Psoas muscle (tissue), 8 donors: ENCODE results near the gene APOBEC3H. TPM values are rescaled to one million over a fixed set of nuclear protein-coding genes. Genes with fewer than 3 reads are reported as not detected.

ENCODE experiments used
- ATAC-seq, 4 donors: fragments of 200-7000 bp; cut with Tn5 transposase; one replicate each; pipeline ENCODE4 v1.9.1; 2020; ENCODE audit warnings: moderate library complexity in 3 of 4, mild to moderate bottlenecking in 2 of 4
- DNase-seq, 2 donors: peaks; one replicate each; pipeline ENCODE4 v3.0.0-alpha.2; 2020
- H3K27ac ChIP-seq: fragments of 200-600 bp; one replicate; pipeline ENCODE4 v1.8.0; 2022
- H3K27me3 ChIP-seq, 3 donors: fragments of 200-600 bp in 1 of 3; one replicate each; pipeline versions ENCODE4 v1.6.1 to v1.8.0; 2013 to 2022; ENCODE audit warnings: low read length in 2 of 3, mild to moderate bottlenecking in 2 of 3, moderate library complexity in 1 of 3; ENCODE audit not compliant: insufficient read depth in 3 of 3
- H3K36me3 ChIP-seq, 2 donors: fragments of 200-600 bp in 1 of 2; one replicate each; pipeline versions ENCODE4 v1.6.1 to v1.8.0; 2013 to 2022; ENCODE audit warnings: low read depth in 1 of 2, mild to moderate bottlenecking in 1 of 2, moderate library complexity in 1 of 2; ENCODE audit not compliant: insufficient read depth in 1 of 2
- H3K4me1 ChIP-seq: fragments of 200-600 bp; one replicate; pipeline ENCODE4 v1.8.0; 2022
- H3K4me3 ChIP-seq: fragments of 200-600 bp; one replicate; pipeline ENCODE4 v1.8.0; 2022; ENCODE audit warnings: mild to moderate bottlenecking
- H3K9me3 ChIP-seq: fragments of 200-600 bp; one replicate; pipeline ENCODE4 v1.8.0; 2022
- WGBS, 3 donors: extraction: QIAGEN DNeasy Blood & Tissue Kit; methylation state at CpG; one replicate each; pipeline versions ENCODE4 v1.1.6 to v1.1.7; 2013; 5-methylcytosine and 5-hydroxymethylcytosine counted together
- intact Hi-C, 2 donors: fragments of 100-400 bp; cut with DNase I; formaldehyde crosslinking; loops; one replicate each; pipeline versions ENCODE4 v1.11.0 to v1.14.2; 2022
- polyA plus RNA-seq, 3 donors: library from polyadenylated mRNA; stranded (reverse); fragments of 200-250 nt; gene quantifications; one replicate each; pipeline ENCODE4 v1.2.3, GENCODE V29; 2013
- total RNA-seq, 4 donors: library from RNA; stranded (reverse); fragmentation: NEBNext Ultra II Directional in 2 of 4; extraction: Animal tissue kit (Norgen Biotek cat#: 25700) in 2 of 4; gene quantifications; one replicate each; pipeline versions ENCODE4 v1.2.1 to v1.2.4, GENCODE V29; 2021 to 2023
- TF ChIP-seq, protein P1 (sequence below): fragments of 200-600 bp; IDR thresholded peaks from one replicate; pipeline ENCODE4 v1.8.0; 2022; ENCODE audit warnings: antibody characterized with exemption
- donor health status: healthy with polysubstance abuse.
- donor health status: DM: no; HTN: no; CAD: no; lungs with moderate emphysema.
- donor health status: Bipolar disorder and iron deficiency.
- donor health status: healthy.
- donor health status: DM: yes; HTN: yes; CAD: no.
- donor health status: DM: no; HTN: no; CAD: no.
- donor health status: DM: no; HTN: no; CAD: no.
- donor health status: DM: yes; HTN: yes; CAD: no.

APOBEC3H gene
- total and polyA plus RNA-seq, 7 donors, result 0.12 TPM; not detected in 6

DNA sequence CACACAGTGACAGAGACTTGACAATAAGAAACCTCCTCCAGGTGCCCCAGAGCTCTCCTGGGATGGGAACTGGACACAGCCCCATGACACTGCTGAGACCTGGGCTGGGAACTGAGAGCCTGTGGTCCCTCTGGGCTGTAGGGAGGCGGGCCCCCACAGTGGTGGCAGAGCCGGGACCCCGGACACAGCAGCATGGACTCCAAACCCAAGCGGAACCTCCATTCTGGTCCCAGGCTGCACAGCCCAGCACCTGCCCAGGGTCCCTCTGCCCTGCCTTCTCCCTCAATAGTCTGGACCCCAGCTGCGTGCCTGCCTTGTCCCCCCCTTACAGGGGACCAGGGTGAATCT, 8.4 kb upstream of the APOBEC3H start:
- intact Hi-C loops, result loop anchor here in 1 of 2 donors (10.0 kb wide), 1 partner anchor 134 kb away; the partner anchor contains the start of gene APOBEC3A
- no peak for ATAC-seq
- Histone ChIP-seq H3K4me3 (no peak overlapping the region), H3K9me3 (no peaks in the 10 kb centered on the region), H3K4me1 (no peaks in the 10 kb centered on the region), H3K27ac (no peak overlapping the region), H3K27me3 (peaks cover 0 to 15% (median 0%) of the 10 kb centered on the region in 3 donors), H3K36me3 (no peaks in the 10 kb centered on the region)
- peak in 1 of 2 donors; percentile 30 for DNase-seq
- WGBS, 3 donors, result 63 to 74% (median 63%) methylated on average over 5 of the region's 5 CpGs
- TF ChIP-seq, protein P1, sequence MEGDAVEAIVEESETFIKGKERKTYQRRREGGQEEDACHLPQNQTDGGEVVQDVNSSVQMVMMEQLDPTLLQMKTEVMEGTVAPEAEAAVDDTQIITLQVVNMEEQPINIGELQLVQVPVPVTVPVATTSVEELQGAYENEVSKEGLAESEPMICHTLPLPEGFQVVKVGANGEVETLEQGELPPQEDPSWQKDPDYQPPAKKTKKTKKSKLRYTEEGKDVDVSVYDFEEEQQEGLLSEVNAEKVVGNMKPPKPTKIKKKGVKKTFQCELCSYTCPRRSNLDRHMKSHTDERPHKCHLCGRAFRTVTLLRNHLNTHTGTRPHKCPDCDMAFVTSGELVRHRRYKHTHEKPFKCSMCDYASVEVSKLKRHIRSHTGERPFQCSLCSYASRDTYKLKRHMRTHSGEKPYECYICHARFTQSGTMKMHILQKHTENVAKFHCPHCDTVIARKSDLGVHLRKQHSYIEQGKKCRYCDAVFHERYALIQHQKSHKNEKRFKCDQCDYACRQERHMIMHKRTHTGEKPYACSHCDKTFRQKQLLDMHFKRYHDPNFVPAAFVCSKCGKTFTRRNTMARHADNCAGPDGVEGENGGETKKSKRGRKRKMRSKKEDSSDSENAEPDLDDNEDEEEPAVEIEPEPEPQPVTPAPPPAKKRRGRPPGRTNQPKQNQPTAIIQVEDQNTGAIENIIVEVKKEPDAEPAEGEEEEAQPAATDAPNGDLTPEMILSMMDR, result no peak

DNA sequence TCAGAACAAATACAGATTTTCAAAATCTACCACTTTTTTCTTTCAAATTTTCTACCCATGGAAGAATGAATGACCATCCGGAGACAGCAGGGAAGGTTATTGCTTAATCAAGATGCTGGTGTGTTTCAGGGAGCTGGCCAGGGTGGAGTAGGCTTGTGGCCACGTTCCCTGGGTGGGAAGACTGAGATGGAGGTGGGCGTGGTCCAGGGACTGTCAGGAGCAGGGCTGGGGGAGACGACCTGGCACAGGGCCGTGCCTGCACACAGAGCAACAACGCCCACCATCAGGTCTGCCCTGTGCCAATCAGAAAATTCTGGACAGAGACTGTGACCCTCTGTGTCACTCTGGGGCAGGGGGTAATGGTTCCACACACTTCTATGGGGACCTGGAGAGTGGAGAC, 7.1 kb upstream of the APOBEC3H start:
- WGBS, 3 donors, result 59 to 60% (median 59%) methylated on average over 6 of the region's 6 CpGs

GRCh38 chr22:39090426-39091064, 6.5 kb upstream of the APOBEC3H start:
- ATAC-seq, result peak in 2 of 4 donors; percentile 21 to 35
- 68 to 76% (median 75%) methylated on average over 15 of the region's 15 CpGs for WGBS, 3 donors
- no peaks in the 10 kb centered on the region for H3K9me3 ChIP-seq
- H3K4me1 ChIP-seq, result no peaks in the 10 kb centered on the region
- peaks cover 0 to 15% (median 2%) of the 10 kb centered on the region in 3 donors for H3K27me3 ChIP-seq
- no peak overlapping the region for H3K4me3 ChIP-seq
- H3K27ac ChIP-seq, result no peak overlapping the region
- TF ChIP-seq, protein P1, result no peak
- no peaks in the 10 kb centered on the region for H3K36me3 ChIP-seq
- peak; percentile 29 to 56 for DNase-seq
- intact Hi-C loops, result no loop called here

More for the DNA sequence above, 7.1 kb upstream of the APOBEC3H start:
- H3K27ac ChIP-seq, result no peak overlapping the region
- intact Hi-C loops, result loop anchor here in 1 of 2 donors (10.0 kb wide), 1 partner anchor 135 kb away; the partner anchor contains the start of gene APOBEC3A
- peak in 1 of 4 donors; percentile 15 for ATAC-seq
- H3K27me3 ChIP-seq, result peaks cover 0 to 15% (median 0%) of the 10 kb centered on the region in 3 donors
- DNase-seq, result peak in 1 of 2 donors; percentile 23
- H3K36me3 ChIP-seq, result no peaks in the 10 kb centered on the region
- H3K9me3 ChIP-seq, result no peaks in the 10 kb centered on the region
- no peaks in the 10 kb centered on the region for H3K4me1 ChIP-seq
- no peak overlapping the region for H3K4me3 ChIP-seq
- TF ChIP-seq, protein P1, result no peak

DNA sequence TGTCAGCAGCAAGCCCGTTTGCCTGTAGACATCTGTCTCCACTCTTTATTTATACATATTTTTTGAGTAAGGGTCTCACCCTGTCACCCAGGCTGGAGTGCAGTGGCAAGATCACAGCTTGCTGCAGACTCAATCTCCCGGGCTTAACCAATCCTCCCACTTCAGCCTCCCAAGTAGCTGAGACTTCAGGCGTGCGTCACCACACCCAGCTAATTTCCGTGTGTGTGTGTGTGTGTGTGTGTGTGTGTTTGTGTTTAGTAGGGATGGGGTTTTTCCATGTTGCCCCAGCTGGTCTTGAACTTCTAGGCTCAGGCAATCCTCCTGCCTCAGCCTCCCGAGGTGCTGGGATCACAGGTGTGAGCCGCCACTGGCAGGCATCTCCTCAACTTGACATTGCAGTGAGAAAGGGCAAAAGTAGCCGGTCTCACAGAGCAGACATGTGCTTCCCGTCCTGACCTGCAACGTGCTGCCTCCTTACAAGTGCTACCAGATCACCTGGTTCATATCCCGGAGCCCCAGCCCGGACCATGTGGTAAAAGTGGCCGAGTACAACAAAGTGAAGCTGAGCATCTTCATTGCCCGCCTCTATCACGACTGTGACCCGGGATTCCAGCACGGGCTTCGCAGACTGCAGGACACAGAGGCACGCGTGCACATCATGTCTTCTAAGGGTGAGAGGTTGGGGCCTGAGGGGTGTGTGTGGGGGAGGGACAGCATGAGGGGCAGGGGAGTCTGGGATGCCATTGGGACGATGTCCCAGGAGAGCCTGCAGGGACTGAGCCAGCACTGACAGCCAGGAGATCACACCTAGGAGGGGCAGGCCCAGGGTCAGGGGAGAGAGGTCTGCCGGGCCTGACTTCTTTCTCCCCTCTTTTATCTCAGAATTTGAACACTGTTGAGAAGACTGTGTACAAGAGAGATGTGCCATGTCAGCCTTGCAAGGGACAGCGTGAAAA, 5.6 kb upstream of the APOBEC3H start:
- Histone ChIP-seq H3K4me1 (no peaks in the 10 kb centered on the region), H3K9me3 (no peaks in the 10 kb centered on the region), H3K27me3 (peaks cover 0 to 15% (median 2%) of the 10 kb centered on the region in 3 donors), H3K27ac (no peak overlapping the region), H3K4me3 (no peak overlapping the region), H3K36me3 (no peaks in the 10 kb centered on the region)
- 74 to 80% (median 75%) methylated on average over 23 of the region's 23 CpGs for WGBS, 3 donors
- ATAC-seq (no peak), DNase-seq (peak in 1 of 2 donors; percentile 42)
- TF ChIP-seq, protein P1, result no peak
- intact Hi-C loops, result no loop called here
